ENCODE data around the gene MAP1LC3C. TPM values are rescaled to one million over a fixed set of nuclear protein-coding genes. Genes with fewer than 3 reads are reported as not detected.

MAP1LC3C gene
- total and polyA plus RNA-seq, 9 of the 15 experiments (the other 6 are each of a cell fraction or from before 2014, with no cell fraction given): not detected

DNA sequence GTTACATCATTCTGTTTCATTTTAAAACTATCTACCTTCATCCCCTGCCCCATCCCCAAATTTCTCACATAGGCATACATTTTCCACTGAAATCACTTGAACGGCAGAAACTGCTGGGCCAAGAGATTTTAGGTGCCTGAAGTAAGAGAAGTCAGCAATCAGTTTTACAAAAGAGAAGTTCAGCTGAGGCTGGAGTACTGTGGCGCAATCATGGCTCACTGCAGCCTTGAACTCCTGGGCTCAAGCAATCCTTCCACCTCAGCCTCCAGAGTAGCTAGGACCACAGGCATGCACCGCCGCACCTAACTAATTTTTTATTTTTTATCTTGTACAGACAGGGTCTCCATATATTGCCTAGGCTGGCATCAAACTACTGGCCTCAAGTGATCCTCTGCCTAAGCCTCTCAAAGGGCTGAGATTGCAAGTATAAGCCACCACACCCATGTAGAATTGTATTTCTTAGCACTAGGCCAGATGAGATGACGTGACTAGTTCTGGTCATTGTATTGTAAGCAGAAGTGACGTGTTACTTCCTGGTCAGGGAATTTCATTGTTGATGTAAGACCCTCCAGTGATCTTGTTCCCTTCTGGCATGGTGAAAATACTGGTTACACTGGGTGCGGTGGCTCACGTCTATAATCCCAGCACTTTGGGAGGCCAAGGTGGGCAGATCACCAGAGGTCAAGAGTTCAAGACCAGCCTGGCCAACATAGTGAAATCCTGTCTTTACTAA, 34.2 kb downstream of the MAP1LC3C start:
- Histone ChIP-seq H3K4me2 (ENCODE audit: insufficient read depth, low read length) (no peak overlapping the region), H3K9ac (ENCODE audit: insufficient read depth in 1 of 2, low read depth in 2 of 2, low read length in 2 of 2) (no peak overlapping the region), H3K27me3 (ENCODE audit: control insufficient read depth in 2 of 2, insufficient read depth in 2 of 2, low read length in 2 of 2) (peaks cover 7 to 25% of the 10 kb centered on the region in 2 experiments; a peak in 3 of 5 replicates), H3K4me1 (replicated peaks in 1 of 2; ENCODE audit: control insufficient read depth in 2 of 2, insufficient read depth in 2 of 2, low read length in 2 of 2) (no peaks in the 10 kb centered on the region), H3K9me3 (replicated peaks; ENCODE audit: control insufficient read depth, insufficient read depth, low read depth, low read length) (no peaks in the 10 kb centered on the region), H4K20me1 (replicated peaks; ENCODE audit: control insufficient read depth, insufficient read depth, low read length) (no peaks in the 10 kb centered on the region), H3K4me3 (no peak overlapping the region), H2AFZ (ENCODE audit: low read depth, low read length) (no peak overlapping the region), H3K27ac (ENCODE audit: extremely low read depth, low read depth, low read length) (no peak overlapping the region), H3K9me1 (ENCODE audit: control insufficient read depth, insufficient read depth, low read length) (no peaks in the 10 kb centered on the region), H3K36me3 (ENCODE audit: control insufficient read depth, insufficient read depth, low read length) (no peaks in the 10 kb centered on the region), H3K79me2 (ENCODE audit: control insufficient read depth, insufficient read depth, low read length) (no peaks in the 10 kb centered on the region)
- no peak for TF ChIP-seq ATF1 (CRISPR knock-in tag; IDR thresholded peaks at IDR 0.05)
- peak; percentile 65 for TF ChIP-seq ATF1 (tag; IDR thresholded peaks at IDR 0.05)
- TF ChIP-seq CREM (IDR thresholded peaks at IDR 0.05; ENCODE audit: low read depth): peak; percentile 69
- no peak for TF ChIP-seq HBP1 (CRISPR knock-in tag; IDR thresholded peaks at IDR 0.05)
- no peak for TF ChIP-seq REST (IDR thresholded peaks at IDR 0.05; ENCODE audit: borderline replicate concordance)
- TF ChIP-seq REST (CRISPR knock-in tag; IDR thresholded peaks at IDR 0.05; ENCODE audit: low read depth): no peak
- no peak for TF ChIP-seq CBX8 (IDR thresholded peaks at IDR 0.05; ENCODE audit: borderline replicate concordance, extremely low read depth, low read depth, low read length, poor library complexity, severe bottlenecking)
- TF ChIP-seq CREB1 (IDR thresholded peaks at IDR 0.05): no peak
- TF ChIP-seq CREB1 (CRISPR knock-in tag; IDR thresholded peaks at IDR 0.05): no peak
- TF ChIP-seq CEBPB (tag; IDR thresholded peaks at IDR 0.05): peak; percentile 74
- no TSS peak for BruUV-seq (replicated peaks)
- WGBS (ENCODE audit: insufficient coverage, low coverage, missing lambda C conversion rate): 26% methylated on average over 8 of the region's 8 CpGs
- FAIRE-seq (no peak), DNase-seq (ENCODE audit: extremely low read depth in 1 of 4, low spot score in 3 of 4) (no peak), ATAC-seq (peak; percentile 66)
- CTCF ChIA-PET (ENCODE audit: low intra/inter-chr PET ratio): no interaction called here
- POLR2A ChIA-PET: no interaction called here
- intact Hi-C loops (cut with micrococcal nuclease) (no loop called here), in situ Hi-C loops (cut with MboI) (no loop called here)
